Uterus (tissue), 4 donors: ENCODE results near the gene MXD3. TPM values are rescaled to one million over a fixed set of nuclear protein-coding genes. Genes with fewer than 3 reads are reported as not detected.

Source experiments
- DNase-seq, 2 donors: peaks; one replicate each; pipeline ENCODE4 v3.0.0-alpha.2; 2019 to 2020
- H3K27ac ChIP-seq, 2 donors: fragments of 200-600 bp; sonication (generic); 1 replicate in 1 of 2; 2 replicates in 1 of 2; pipeline ENCODE4 v1.5.1; 2016 to 2018
- H3K27me3 ChIP-seq, 2 donors: fragments of 200-600 bp; sonication (generic); one replicate each; pipeline ENCODE4 v1.5.1; 2018 to 2019; ENCODE audit warnings: control low read depth in 1 of 2
- H3K36me3 ChIP-seq, 2 donors: fragments of 200-600 bp; sonication (generic); one replicate each; pipeline ENCODE4 v1.5.1; 2019; ENCODE audit warnings: control low read depth in 1 of 2
- H3K4me1 ChIP-seq, 2 donors: fragments of 200-600 bp; sonication (generic); one replicate each; pipeline ENCODE4 v1.5.1; 2018 to 2019; ENCODE audit warnings: control low read depth in 1 of 2
- H3K4me3 ChIP-seq, 2 donors: fragments of 200-600 bp; sonication (generic); 1 replicate in 1 of 2; 2 replicates in 1 of 2; pipeline ENCODE4 v1.5.1; 2018 to 2019; ENCODE audit warnings: mild to moderate bottlenecking in 1 of 2
- H3K9me3 ChIP-seq, 2 donors: fragments of 200-600 bp; sonication (generic); one replicate each; pipeline ENCODE4 v1.5.1; 2019; ENCODE audit warnings: control low read depth in 1 of 2
- CTCF ChIP-seq, 4 experiments: fragments of 200-600 bp in 2 of 4; fragments of 450-650 bp in 2 of 4; sonication (generic) in 2 of 4; IDR thresholded peaks; one replicate each; pipeline ENCODE4 v1.5.1; 2016 to 2019; ENCODE audit warnings: antibody characterized with exemption in 4 of 4, mild to moderate bottlenecking in 2 of 4, moderate library complexity in 1 of 4
- POLR2A ChIP-seq, 2 donors: fragments of 450-650 bp; IDR thresholded peaks; one replicate each; pipeline ENCODE4 v1.6.1; 2016; ENCODE audit warnings: antibody characterized with exemption in 2 of 2, mild to moderate bottlenecking in 1 of 2, moderate library complexity in 1 of 2
- intact Hi-C: fragments of 100-400 bp; cut with DNase I; formaldehyde crosslinking; loops from one replicate; pipeline ENCODE4 v1.15.1; 2023; ENCODE audit warnings: low total_unique reads
- total RNA-seq, 4 donors: library from RNA; depleted of rRNA in 3 of 4; stranded (reverse); fragments of >200 nt in 3 of 4; gene quantifications; one replicate each; pipeline versions ENCODE4 v1.1.0 to v1.2.4, GENCODE V29; 2014 to 2023
- donor health status: DM: yes; HTN: yes; CAD: no.

The MXD3 gene
- total RNA-seq, 4 donors from 2014 or later, result 0.51 to 29.0 (median 6.8) TPM

- Histone ChIP-seq H3K4me1 (no peaks in the 10 kb centered on the region), H3K27me3 (no peaks in the 10 kb centered on the region), H3K27ac (peak overlapping the region; percentile 42 to 53), H3K9me3 (no peaks in the 10 kb centered on the region), H3K4me3 (no peak overlapping the region), H3K36me3 (no peaks in the 10 kb centered on the region)
- peak in 1 of 2 donors; percentile 54 for DNase-seq
- intact Hi-C loops, result no loop called here
- TF ChIP-seq CTCF (IDR thresholded peaks at IDR 0.05) (no peak), POLR2A (IDR thresholded peaks at IDR 0.05) (no peak)
These were observed 16.1 kb upstream of the MXD3 start for GRCh38 chr5:177327539-177328522.

- Histone ChIP-seq H3K4me1 (no peaks in the 10 kb centered on the region), H3K36me3 (no peaks in the 10 kb centered on the region), H3K27me3 (no peaks in the 10 kb centered on the region), H3K27ac (no peak overlapping the region), H3K9me3 (no peaks in the 10 kb centered on the region), H3K4me3 (no peak overlapping the region)
- TF ChIP-seq POLR2A (IDR thresholded peaks at IDR 0.05) (no peak), CTCF (IDR thresholded peaks at IDR 0.05) (no peak)
- no peak for DNase-seq
- intact Hi-C loops, result no loop called here
These were observed 14.2 kb upstream of the MXD3 start for GRCh38 chr5:177325868-177326381.

GRCh38 chr5:177320879-177321278 is 9.2 kb upstream of the MXD3 start:
- intact Hi-C loops, result no loop called here

GRCh38 chr5:177319913-177320588 is 8.4 kb upstream of the MXD3 start:
- Histone ChIP-seq H3K27me3 (no peaks in the 10 kb centered on the region), H3K27ac (no peak overlapping the region), H3K9me3 (no peaks in the 10 kb centered on the region), H3K36me3 (no peaks in the 10 kb centered on the region), H3K4me1 (no peaks in the 10 kb centered on the region), H3K4me3 (no peak overlapping the region)
- no peak for DNase-seq
- TF ChIP-seq CTCF (IDR thresholded peaks at IDR 0.05) (no peak), POLR2A (IDR thresholded peaks at IDR 0.05) (no peak)
- intact Hi-C loops, result no loop called here

More at GRCh38 chr5:177320879-177321278, 9.2 kb upstream of the MXD3 start:
- H3K27ac ChIP-seq, result no peak overlapping the region
- no peaks in the 10 kb centered on the region for H3K27me3 ChIP-seq
- TF ChIP-seq CTCF (IDR thresholded peaks at IDR 0.05) (no peak), POLR2A (IDR thresholded peaks at IDR 0.05) (no peak)
- no peak for DNase-seq
- no peak overlapping the region for H3K4me3 ChIP-seq
- no peaks in the 10 kb centered on the region for H3K36me3 ChIP-seq
- no peaks in the 10 kb centered on the region for H3K9me3 ChIP-seq
- H3K4me1 ChIP-seq, result no peaks in the 10 kb centered on the region
